GM12873 (cell line): ENCODE data around the gene BCL11A.

Source experiments
- CTCF ChIP-seq: IDR thresholded peaks from 2 replicates; pipeline ENCODE4 v1.5.1; 2012; ENCODE audit warnings: low read depth, mild to moderate bottlenecking, moderate library complexity, low read length, control low read depth; ENCODE audit not compliant: insufficient read depth; ENCODE audit errors: missing control alignments

The BCL11A gene

GRCh38 chr2:60549928-60550177 lies 3.6 kb downstream of the BCL11A start:
- no peak for TF ChIP-seq CTCF

GRCh38 chr2:60549238-60549927 lies 4.1 kb downstream of the BCL11A start:
- TF ChIP-seq CTCF = no peak

GRCh38 chr2:60548845-60549237 lies 4.6 kb downstream of the BCL11A start:
- TF ChIP-seq CTCF = no peak

DNA sequence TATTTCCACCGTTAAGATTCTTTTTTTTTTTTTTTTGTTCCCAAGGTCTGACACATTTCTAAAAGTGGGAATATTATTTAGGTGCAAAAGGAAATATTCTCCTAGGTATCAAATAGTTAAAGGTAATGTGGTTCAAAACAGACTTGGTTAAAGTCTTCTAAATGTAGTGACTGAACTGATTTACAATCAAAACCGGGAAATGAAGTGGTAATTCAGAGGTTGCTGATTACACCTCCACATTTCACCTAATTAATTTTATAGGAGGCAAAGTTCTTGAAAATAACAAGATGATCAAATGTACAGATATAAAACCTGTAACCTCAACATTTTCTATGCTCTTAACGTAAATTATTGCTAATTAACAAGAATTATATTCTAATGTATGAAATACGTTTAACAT lies 5.1 kb downstream of the BCL11A start:
- no peak for TF ChIP-seq CTCF

GRCh38 chr2:60547841-60548240 lies 5.6 kb downstream of the BCL11A start:
- no peak for TF ChIP-seq CTCF

GRCh38 chr2:60546756-60547420 lies 6.6 kb downstream of the BCL11A start:
- TF ChIP-seq CTCF = no peak

GRCh38 chr2:60544954-60545560 lies 8.4 kb downstream of the BCL11A start:
- TF ChIP-seq CTCF = no peak
